ENCODE data around the gene IARS2.
"Not testable (repeated sequence)": the region's sequence is repeated elsewhere in the genome, so short reads cannot be mapped to it uniquely, and the experiment has no call there.

Gene IARS2

DNA sequence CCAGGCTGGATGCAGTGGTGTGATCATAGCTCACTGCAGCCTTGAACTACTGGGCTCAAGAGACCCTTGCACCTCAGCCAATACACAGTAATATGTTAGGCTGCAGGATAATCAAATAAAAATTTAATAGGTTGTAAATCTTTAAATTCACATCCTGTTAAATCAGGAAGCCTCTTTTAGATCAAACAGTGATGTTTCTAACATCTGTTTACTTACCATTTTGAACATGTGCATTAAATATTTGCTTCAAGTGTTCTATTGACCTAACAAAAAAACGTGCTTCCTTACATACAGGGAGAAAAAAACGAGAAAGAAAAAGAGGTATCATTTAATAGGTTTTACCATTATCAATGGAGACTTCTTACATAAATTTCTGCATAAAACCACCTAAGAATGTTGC is 70.6 kb downstream of the IARS2 start:
- DNase-seq (ENCODE audit: low spot score): no peak

DNA sequence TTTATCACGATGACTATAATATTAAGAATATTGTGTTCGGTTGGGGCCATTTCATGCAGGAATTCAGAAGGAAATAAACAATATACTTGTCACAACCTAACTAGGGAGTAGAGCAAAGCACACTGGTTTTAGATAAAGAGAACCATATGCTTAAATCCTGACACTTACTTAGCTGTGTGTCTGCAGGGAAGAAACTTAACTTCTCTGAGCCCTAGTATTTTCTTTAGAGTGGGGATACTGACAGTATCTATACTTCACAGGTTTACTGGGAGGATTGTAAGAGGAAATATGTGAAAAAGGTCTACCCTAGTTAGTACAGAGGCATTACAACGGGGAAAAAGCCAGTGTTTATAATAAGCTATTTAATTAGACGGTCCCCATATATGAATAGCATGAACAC is 72.9 kb downstream of the IARS2 start:
- DNase-seq (ENCODE audit: low spot score): no peak

DNA sequence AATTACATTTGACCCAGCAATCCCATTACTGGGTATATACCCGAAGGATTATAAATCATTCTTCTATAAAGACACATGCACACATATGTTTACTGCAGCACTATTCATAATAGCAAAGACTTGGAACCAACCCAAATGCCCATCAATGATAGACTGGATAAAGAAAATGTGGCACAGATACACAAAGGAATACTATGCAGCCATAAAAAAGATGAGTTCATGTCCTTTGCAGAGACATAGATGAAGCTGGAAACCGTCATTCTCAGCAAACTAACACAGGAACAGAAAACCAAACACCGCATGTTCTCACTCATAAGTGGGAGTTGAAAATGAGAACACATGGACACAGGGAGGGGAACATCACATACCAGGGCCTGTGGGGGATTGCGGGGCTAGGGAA is 76.0 kb downstream of the IARS2 start:
- DNase-seq (ENCODE audit: low spot score): not testable (repeated sequence)

GRCh38 chr1:220170836-220171526 is 77.0 kb downstream of the IARS2 start:
- DNase-seq (ENCODE audit: low spot score): no peak

DNA sequence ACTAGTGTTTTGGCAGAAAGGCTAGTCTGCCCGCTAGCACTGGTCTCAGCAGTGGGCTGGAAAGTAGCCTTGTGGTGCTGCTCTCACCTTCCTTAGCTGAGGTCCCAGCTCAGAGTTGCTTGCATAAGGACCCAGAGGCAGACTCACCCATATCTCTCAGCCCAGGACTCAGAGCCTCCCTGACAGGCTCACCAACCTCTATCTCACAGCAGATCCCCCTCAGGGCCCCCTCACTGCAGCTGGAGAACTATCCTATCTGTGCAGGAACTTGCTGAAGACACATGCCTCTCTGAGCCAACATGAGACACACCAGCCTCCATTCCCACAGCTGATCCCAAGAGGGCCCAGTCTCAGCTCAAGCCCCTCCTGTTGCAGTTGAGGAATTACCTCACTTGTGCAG is 82.6 kb downstream of the IARS2 start:
- no peak for DNase-seq (ENCODE audit: low spot score)

- no peak for DNase-seq (ENCODE audit: low spot score)
Observed at GRCh38 chr1:220182111-220182510, 88.2 kb downstream of the IARS2 start.

DNA sequence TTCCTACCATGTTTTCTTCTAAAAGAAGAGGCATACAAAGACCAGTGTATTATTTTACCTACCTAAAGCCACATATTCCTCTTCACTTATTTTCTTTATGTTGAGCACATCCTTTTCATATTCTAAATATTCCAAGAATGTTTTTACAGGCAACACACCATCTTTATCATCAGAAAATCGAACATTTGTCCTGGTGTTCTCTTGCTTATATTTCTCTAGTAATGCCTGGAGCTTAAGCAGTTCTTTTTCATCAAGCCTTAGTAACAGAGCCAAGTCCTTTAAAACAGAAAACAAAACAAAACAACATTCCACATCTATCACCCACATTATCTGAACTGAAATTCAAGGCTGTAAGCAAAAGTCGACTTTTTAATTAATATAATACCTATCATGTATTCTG is 88.7 kb downstream of the IARS2 start:
- DNase-seq (ENCODE audit: low spot score): no peak

DNA sequence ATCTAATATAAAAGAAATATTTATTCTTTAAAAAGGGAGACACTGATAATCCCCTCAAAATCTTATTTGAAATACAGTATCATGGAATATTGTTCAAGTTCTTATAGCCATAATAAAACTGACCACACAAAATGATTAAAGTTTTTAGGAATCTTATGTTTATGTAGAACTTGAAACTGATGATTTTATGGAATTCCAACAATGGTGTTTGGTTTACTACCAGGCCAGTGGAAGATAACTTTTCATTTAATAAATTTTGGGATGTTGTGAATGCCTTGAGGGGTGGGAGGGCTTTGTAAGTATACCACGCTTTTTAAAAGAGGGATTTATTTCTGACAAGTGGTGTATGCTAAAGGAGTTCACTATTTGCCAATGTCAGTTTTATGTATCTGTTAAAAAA is 90.6 kb downstream of the IARS2 start:
- DNase-seq (ENCODE audit: low spot score): no peak

DNA sequence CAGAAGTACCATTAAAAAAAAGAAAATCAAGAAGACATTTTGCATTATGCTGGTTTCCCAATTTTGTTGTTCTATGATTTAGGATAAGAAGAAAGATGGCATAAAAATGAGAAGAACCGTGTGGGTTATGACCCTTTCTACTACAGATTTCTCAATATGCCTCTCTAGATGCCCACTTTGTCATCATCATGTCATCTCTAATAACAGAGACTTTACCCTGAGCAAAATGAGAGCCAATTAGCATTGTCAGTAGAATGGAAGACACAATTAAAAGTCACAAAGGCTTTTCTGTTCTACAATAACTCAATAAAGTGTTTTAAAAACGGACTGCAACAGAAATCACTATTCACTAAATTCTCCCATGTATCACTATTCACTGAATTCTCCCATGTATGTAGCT is 92.8 kb downstream of the IARS2 start:
- DNase-seq (ENCODE audit: low spot score): no peak

GRCh38 chr1:220188538-220188937 is 94.6 kb downstream of the IARS2 start:
- DNase-seq (ENCODE audit: low spot score): no peak

GRCh38 chr1:220189750-220190347 is 95.9 kb downstream of the IARS2 start:
- no peak for DNase-seq (ENCODE audit: low spot score)

DNA sequence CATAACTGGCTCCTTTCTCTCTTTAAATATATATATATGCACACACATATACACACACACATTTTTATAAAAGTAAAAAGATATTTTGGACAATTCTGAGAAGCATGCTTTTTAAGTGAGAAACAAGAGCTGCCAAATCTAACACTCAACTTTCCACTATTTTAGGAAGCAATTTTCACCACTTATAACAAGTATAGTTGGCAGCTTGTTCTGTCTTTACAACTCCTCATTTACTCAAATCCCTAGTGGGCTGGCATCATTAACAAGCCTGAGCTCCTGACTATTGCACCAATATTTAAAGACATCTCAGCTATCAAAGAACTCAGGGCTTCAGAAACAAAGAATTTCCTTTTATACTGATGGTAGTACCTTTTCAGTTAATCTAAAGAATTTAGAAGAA is 101.8 kb downstream of the IARS2 start:
- no peak for DNase-seq (ENCODE audit: low spot score)

Measured in CD4-positive, alpha-beta T cell treated with Interleukin-6 at 100 ng/mL for 8 hours (primary cell).